Retinal pigment epithelial cell (primary cell): Measurements from ENCODE around the gene PIM3.

Experiments used
- DNase-seq: peaks from one replicate; pipeline ENCODE4 v3.0.0-alpha.2; 2010; ENCODE audit warnings: low read depth
- H3K4me3 ChIP-seq: 2 replicates; pipeline ENCODE4 v1.5.1; 2011; ENCODE audit warnings: mild to moderate bottlenecking, low read length, control low read depth, moderate library complexity
- TF ChIP-seq, protein P1 (sequence below): conservative IDR thresholded peaks from 2 replicates; pipeline ENCODE4 v1.5.1; 2011; ENCODE audit warnings: low read depth, low read length, control low read depth, inconsistent platforms

PIM3 gene

DNA sequence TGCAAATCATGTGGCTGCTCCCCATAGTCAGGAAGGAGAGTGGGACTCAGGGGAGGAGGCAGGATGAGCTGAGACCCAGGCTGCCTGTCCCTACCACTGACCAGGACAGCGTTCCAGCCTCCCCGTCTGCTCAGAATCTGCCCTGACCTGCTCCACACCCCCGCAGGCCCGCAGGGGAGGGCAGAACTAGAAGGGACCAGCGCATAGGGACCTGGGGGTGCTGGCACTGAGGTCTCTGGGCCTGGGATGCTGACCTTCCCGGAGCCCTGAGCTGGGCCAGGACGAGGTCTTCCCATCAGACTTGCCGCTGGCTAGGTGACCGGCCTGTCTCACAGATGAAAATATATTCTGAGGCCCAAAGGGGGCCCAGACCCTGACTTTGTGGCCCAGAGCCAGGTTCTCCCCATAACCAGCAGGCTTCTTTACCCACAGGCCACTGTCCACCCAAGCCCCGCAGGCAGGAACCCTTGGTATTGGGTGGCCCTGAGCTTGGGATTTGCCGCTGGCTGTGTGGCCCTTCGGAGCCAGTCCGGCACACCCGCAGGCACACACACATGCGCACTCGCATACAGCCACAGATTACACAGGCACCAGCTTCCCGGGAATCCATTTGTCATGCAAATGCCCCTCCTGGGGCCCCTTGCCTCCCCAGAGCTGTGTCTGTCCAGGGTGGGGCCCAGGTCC is 13.8 kb upstream of the PIM3 start:
- no peak for DNase-seq
- H3K4me3 ChIP-seq: no peak overlapping the region
- TF ChIP-seq, protein P1, sequence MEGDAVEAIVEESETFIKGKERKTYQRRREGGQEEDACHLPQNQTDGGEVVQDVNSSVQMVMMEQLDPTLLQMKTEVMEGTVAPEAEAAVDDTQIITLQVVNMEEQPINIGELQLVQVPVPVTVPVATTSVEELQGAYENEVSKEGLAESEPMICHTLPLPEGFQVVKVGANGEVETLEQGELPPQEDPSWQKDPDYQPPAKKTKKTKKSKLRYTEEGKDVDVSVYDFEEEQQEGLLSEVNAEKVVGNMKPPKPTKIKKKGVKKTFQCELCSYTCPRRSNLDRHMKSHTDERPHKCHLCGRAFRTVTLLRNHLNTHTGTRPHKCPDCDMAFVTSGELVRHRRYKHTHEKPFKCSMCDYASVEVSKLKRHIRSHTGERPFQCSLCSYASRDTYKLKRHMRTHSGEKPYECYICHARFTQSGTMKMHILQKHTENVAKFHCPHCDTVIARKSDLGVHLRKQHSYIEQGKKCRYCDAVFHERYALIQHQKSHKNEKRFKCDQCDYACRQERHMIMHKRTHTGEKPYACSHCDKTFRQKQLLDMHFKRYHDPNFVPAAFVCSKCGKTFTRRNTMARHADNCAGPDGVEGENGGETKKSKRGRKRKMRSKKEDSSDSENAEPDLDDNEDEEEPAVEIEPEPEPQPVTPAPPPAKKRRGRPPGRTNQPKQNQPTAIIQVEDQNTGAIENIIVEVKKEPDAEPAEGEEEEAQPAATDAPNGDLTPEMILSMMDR: no peak

DNA sequence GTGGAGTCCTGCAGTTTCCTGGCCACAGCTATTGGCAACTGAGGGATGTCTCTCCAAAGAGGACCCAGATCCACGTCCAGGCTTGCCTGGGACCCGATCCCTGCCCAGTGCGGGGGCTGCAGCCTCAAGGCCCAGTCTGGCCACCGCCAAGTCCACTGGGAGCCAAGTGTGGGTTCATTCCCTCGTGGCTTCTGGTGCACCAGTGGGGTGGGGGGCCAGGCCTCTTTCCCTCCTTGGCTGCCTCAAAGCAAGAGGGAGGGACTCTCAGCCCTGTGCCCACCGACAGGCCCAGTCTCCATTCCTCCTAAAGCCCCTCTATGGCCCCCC is 13.3 kb upstream of the PIM3 start:
- DNase-seq: no peak
- TF ChIP-seq, protein P1: no peak
- H3K4me3 ChIP-seq: no peak overlapping the region

DNA sequence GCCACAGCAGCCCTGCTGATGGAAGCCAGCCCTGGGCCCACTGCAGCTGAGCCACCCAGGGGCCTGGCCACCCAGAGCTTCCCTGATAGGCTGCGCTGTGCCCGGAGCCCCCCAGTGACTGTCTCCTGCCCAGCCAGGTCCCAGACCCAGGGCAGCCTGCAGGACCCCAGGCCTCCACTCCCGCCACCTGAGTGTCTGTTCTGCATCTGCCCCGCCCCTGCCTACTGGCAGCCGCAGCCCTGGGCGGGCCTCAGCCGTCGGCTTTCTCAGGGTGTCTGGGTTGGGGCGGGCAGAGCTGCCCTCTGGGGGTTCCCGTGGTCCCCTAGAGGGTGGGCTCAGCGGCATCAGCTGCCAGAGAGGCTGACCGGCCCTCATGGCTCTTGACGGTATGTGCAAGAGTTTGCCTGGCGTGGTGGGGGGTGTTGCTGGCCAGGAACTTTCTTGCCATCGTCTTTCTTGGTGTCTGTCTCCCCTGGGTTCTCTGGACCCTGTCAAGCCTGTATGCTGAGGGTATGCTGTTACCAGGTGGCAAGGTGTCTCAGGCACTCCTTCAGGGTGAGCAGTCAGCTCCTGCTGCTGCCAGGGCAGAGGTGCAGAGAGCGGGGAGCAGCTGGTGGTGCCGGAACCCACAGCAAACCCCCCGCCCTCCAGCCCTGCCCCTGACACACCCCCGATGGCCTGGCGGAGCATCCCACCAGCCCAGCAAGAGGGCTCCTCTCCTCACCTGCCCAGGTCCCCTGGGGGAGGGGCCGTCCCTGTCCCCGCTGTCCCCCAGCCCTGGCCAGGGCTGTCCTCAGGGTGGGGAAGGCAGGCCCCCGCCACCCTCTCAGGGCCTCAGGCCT is 12.2 kb upstream of the PIM3 start:
- TF ChIP-seq, protein P1: no peak
- no peak for DNase-seq
- no peak overlapping the region for H3K4me3 ChIP-seq

DNA sequence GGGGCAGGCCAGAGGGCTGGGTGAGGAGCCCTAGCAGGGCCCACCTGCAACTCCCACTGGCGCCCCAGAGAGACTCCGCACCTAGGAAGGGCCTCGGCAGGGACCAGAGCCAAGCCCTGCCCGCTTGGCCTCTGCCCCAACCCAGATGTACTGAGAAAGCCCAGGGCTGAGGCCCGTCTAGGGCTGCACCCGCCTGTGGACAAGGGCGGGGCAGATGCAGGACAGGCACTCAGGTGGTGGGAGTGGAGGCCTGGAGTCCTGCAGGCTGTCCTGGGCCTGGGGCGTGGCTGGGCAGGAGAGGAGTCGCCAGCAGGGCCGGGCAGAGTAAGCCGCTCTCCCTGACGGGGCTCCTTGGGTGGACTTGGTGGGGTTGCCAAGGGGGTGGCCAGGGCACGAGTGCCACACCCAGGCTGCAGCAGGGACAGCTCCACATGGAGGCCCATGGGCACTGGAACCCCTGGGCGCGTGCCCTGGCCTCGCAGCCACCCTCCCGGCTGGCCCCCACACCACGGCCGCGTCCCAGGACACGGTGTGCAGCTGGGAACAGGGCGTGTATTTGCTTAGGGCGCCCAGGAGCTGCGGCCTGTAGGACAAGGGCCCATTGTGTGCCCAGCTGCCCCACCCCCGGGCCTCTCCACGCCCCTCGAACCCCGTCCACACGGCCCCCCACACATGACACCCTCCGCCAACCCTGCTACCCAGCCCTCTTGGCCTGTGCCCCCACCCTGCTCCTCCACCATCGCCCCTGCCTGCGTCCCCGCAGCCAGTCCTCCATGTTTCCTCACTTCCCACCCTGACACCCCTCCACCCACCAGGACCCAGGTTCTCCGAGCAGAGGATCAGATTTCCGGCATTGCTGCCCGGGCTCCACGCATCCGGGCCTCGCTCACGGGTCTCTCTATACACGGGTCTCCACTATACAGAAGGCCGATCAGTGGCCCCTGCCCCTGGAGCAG is 11.3 kb upstream of the PIM3 start:
- TF ChIP-seq, protein P1: no peak
- DNase-seq: no peak
- no peak overlapping the region for H3K4me3 ChIP-seq

DNA sequence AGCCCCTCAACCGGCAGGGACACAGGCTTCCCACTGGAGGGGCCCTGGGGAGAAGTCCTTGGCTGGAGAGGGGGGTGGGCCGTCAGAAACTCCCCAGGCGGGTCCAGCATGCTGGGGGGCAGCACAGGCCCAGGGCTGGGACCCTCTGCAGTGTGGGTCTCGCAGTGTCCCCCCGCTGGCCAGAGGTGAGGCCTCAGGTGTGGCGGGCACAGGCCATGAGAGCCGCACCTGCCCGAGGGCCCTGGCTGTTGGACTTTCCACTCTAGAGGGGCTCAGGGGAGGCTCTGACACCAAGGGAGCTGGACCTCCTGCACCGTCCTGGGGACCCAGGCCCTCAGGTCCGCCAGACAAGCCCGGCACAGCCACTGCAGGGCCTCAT is 10.7 kb upstream of the PIM3 start:
- no peak overlapping the region for H3K4me3 ChIP-seq
- TF ChIP-seq, protein P1: no peak
- DNase-seq: no peak

DNA sequence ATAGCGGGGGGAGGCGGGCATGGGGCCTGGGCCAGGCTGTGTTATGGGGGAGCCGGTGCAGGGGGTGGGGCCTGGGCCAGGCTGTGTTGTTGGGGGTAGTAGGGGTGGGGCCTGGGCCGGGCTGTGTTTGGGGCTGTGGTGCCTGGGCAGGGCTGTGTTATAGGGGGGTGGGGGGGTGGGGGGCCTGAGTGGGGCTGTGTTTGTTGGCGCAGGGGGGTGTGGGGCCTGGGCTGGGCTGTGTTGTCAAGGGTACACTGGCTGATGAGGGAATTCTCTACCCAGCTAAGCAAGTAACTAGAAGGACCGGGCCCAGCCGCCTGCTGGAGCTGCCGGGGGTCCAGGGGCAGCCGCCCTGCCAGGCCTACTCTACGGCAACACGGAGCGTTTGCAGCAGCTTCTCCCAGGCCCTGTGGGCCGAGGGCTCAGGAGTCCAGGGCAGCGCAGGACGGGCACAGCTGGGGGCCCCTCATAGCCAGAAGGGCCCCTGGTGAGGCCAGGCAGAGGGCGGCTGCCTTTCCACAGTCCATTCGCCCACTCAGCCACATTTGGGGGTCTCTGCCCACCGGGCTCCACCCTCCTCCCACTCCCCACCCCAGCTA is 10.1 kb upstream of the PIM3 start:
- TF ChIP-seq, protein P1: no peak
- no peak for DNase-seq
- no peak overlapping the region for H3K4me3 ChIP-seq
